Small intestine (tissue), 7 donors: ENCODE measurements around the gene ENOSF1. TPM values are rescaled to one million over a fixed set of nuclear protein-coding genes. Genes with fewer than 3 reads are reported as not detected.

Source experiments
- DNase-seq, 2 donors: peaks; one replicate each; pipeline versions ENCODE4 v3.0.0 to v3.0.0-alpha.2; 2013
- FAIRE-seq: peaks from 2 replicates; lab custom pipeline; 2012; peaks lifted over from hg19 to GRCh38; lab: Jason Lieb, UNC
- H3K27ac ChIP-seq, 3 donors: one replicate each; pipeline ENCODE4 v1.5.1; 2013; ENCODE audit warnings: low read length in 2 of 3, mild to moderate bottlenecking in 2 of 3, control low read depth in 1 of 3, inconsistent platforms in 1 of 3, low read depth in 1 of 3, moderate library complexity in 1 of 3
- H3K27me3 ChIP-seq, 3 donors: one replicate each; pipeline ENCODE4 v1.6.1; 2013; ENCODE audit warnings: low read length in 3 of 3, inconsistent platforms in 1 of 3; ENCODE audit not compliant: control insufficient read depth in 3 of 3, insufficient read depth in 3 of 3
- H3K36me3 ChIP-seq, 3 donors: one replicate each; pipeline ENCODE4 v1.6.1; 2013; ENCODE audit warnings: low read length in 3 of 3, inconsistent platforms in 1 of 3, low read depth in 1 of 3, mild to moderate bottlenecking in 1 of 3, moderate library complexity in 1 of 3; ENCODE audit not compliant: control insufficient read depth in 3 of 3, insufficient read depth in 2 of 3
- H3K4me1 ChIP-seq, 3 donors: one replicate each; pipeline ENCODE4 v1.6.1; 2013; ENCODE audit warnings: low read length in 2 of 3, inconsistent platforms in 1 of 3, low read depth in 1 of 3, mild to moderate bottlenecking in 1 of 3, moderate library complexity in 1 of 3; ENCODE audit not compliant: control insufficient read depth in 3 of 3, insufficient read depth in 2 of 3
- H3K4me3 ChIP-seq, 3 donors: one replicate each; pipeline ENCODE4 v1.5.1; 2013; ENCODE audit warnings: low read length in 3 of 3, control low read depth in 1 of 3, inconsistent platforms in 1 of 3, low read depth in 1 of 3, mild to moderate bottlenecking in 1 of 3, moderate library complexity in 1 of 3
- H3K9me3 ChIP-seq, 2 donors: one replicate each; pipeline ENCODE4 v1.6.1; 2013; ENCODE audit warnings: low read depth in 1 of 2, low read length in 1 of 2; ENCODE audit not compliant: control insufficient read depth in 2 of 2, insufficient read depth in 1 of 2
- WGBS, 3 donors: extraction: QIAGEN DNeasy Blood & Tissue Kit; methylation state at CpG; one replicate each; pipeline ENCODE4 v1.1.7; 2013; 5-methylcytosine and 5-hydroxymethylcytosine counted together
- polyA plus RNA-seq, 4 donors: library from polyadenylated mRNA; stranded (reverse) in 3 of 4; unstranded in 1 of 4; fragments of 200-250 nt in 3 of 4; fragments of 120-200 nt in 1 of 4; gene quantifications; one replicate each; pipeline versions ENCODE4 v1.2.1 to v1.2.3, GENCODE V29; 2013
- donor health status: healthy with polysubstance abuse.
- donor health status: control.
- donor health status: control.
- donor health status: Bipolar disorder and iron deficiency.
- donor health status: healthy.

Gene ENOSF1
- polyA plus RNA-seq, 4 donors = 35.4 to 327 (median 62.5) TPM

- 0% methylated on average over 35 to 42 of the region's 42 CpGs for WGBS, 3 donors
- DNase-seq (peak; percentile 84 to 91), FAIRE-seq (no peak)
- Histone ChIP-seq H3K36me3 (peaks cover 0 to 18% (median 2%) of the 10 kb centered on the region in 3 donors), H3K27ac (peak overlapping the region; percentile 72 to 93 (median 72)), H3K4me3 (peak overlapping the region; percentile 61 to 90 (median 66)), H3K4me1 (peaks cover 0 to 20% (median 0%) of the 10 kb centered on the region in 3 donors), H3K9me3 (peaks cover 0 to 5% of the 10 kb centered on the region in 2 donors), H3K27me3 (no peaks in the 10 kb centered on the region)
These were observed 601 bp downstream of the ENOSF1 start for GRCh38 chr18:711657-712400.

DNA sequence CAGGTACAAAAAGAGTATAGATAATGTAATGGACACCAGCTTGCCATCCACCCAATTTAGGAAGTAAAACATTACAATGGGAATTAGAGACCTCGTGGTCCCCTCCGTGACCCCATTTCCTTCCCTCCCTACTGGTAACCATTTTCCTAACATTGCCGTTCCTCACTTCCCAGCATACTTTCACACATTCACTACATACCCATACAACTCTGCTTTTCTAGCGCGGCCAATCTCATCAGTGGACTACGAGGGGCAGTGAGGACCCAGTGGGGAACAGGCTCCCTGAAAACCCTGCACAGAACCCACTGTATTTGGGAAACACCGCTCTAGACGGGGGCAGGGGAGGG, 1.1 kb downstream of the ENOSF1 start:
- peaks cover 0 to 5% of the 10 kb centered on the region in 2 donors for H3K9me3 ChIP-seq
- WGBS, 3 donors = 5 to 10% (median 9%) methylated on average over 8 of the region's 8 CpGs
- peak overlapping the region; percentile 61 to 90 (median 66) for H3K4me3 ChIP-seq
- H3K27ac ChIP-seq = peak overlapping the region; percentile 72 to 93 (median 72)
- no peaks in the 10 kb centered on the region for H3K27me3 ChIP-seq
- H3K4me1 ChIP-seq = peaks cover 0 to 20% (median 0%) of the 10 kb centered on the region in 3 donors
- DNase-seq = no peak
- no peak for FAIRE-seq
- peaks cover 0 to 21% (median 2%) of the 10 kb centered on the region in 3 donors for H3K36me3 ChIP-seq

DNA sequence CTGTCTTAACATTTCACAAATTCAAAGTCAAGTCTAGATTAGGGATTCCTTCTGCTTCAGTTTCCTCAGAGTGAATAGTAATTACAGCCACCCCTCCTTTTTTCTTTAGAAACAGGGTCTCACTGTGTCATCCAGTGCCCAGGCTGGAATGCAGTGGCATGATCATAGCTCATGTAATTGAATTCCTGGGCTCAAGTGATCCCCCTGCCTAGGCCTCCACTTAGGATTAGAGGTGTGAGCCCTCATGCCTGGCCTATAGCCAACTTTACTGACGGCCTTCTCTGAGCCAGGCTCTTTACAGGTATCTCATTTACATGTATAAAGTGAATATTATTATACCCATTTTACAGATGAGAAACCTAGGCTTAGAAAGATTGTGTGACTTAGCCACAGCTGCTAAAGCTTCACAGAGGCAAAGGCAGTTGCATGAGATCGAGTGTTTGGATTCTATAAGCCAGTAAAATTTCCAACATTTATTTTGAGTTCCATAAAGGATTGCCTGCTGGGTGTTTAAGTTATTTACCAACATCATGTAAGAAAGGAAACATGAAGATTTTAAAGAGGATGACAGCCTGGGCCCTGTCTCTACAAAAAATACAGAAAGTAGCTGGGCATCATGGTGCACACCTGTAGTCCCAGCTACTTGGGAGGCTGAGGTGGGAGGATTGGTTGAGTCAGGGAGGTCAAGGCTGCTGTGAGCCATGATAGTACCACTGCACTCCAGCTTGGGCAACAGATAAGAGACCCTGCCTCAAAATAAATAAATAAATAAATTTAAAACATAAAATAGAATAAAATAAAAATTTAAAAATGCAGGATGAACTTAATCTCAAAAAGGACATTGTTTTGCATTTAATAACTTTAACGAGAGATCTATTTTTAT, 1.8 kb downstream of the ENOSF1 start:
- H3K9me3 ChIP-seq = peaks cover 0 to 5% of the 10 kb centered on the region in 2 donors
- peak overlapping the region in 1 of 3 donors; percentile 93 for H3K27ac ChIP-seq
- FAIRE-seq (no peak), DNase-seq (peak in 1 of 2 donors; percentile 60)
- H3K4me3 ChIP-seq = peak overlapping the region in 1 of 3 donors; percentile 90
- 57 to 73% (median 73%) methylated on average over 3 of the region's 3 CpGs for WGBS, 3 donors
- H3K4me1 ChIP-seq = peaks cover 0 to 23% (median 0%) of the 10 kb centered on the region in 3 donors
- no peaks in the 10 kb centered on the region for H3K27me3 ChIP-seq
- H3K36me3 ChIP-seq = peaks cover 0 to 25% (median 2%) of the 10 kb centered on the region in 3 donors

- Histone ChIP-seq H3K36me3 (peaks cover 2 to 32% (median 4%) of the 10 kb centered on the region in 3 donors), H3K9me3 (peaks cover 0 to 5% of the 10 kb centered on the region in 2 donors), H3K4me3 (no peak overlapping the region), H3K27me3 (no peaks in the 10 kb centered on the region), H3K27ac (peak overlapping the region in 1 of 3 donors; percentile 93), H3K4me1 (peaks cover 0 to 25% (median 0%) of the 10 kb centered on the region in 3 donors)
- FAIRE-seq (no peak), DNase-seq (peak; percentile 55 to 68)
- WGBS, 3 donors = 14 to 58% (median 38%) methylated on average over 1 of the region's 1 CpG
These were observed 2.7 kb downstream of the ENOSF1 start for GRCh38 chr18:709771-710170.

DNA sequence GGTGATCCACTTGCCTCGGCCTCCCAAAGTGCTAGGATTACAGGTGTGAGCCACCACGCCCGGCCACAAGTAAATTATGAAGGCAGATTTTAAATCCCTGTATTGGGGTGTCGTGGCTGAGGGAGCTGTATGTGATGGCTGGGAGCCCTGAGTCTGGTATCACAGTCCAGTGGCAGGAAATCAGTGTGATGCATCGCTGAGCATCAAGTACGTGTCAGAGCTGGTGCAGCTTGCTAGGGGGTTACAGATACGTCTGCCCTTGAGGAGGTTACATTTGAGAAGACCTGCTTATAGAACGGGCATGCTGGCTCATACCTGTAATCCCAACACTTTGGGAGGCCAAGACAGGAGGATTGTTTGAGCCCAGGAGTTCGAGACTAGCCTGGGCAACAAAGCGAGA, 4.3 kb downstream of the ENOSF1 start:
- FAIRE-seq = no peak
- no peak for DNase-seq
- 87 to 94% (median 94%) methylated on average over 10 of the region's 10 CpGs for WGBS, 3 donors
- peaks cover 0 to 40% (median 0%) of the 10 kb centered on the region in 3 donors for H3K4me1 ChIP-seq
- no peaks in the 10 kb centered on the region for H3K27me3 ChIP-seq
- peaks cover 0 to 5% of the 10 kb centered on the region in 2 donors for H3K9me3 ChIP-seq
- H3K36me3 ChIP-seq = peaks cover 2 to 40% (median 4%) of the 10 kb centered on the region in 3 donors
- no peak overlapping the region for H3K4me3 ChIP-seq
- H3K27ac ChIP-seq = no peak overlapping the region

- FAIRE-seq = no peak
- 90 to 96% (median 95%) methylated on average over 8 of the region's 8 CpGs for WGBS, 3 donors
- peaks cover 0 to 51% (median 0%) of the 10 kb centered on the region in 3 donors for H3K4me1 ChIP-seq
- DNase-seq = no peak
- H3K27ac ChIP-seq = no peak overlapping the region
- peaks cover 2 to 50% (median 4%) of the 10 kb centered on the region in 3 donors for H3K36me3 ChIP-seq
- H3K27me3 ChIP-seq = no peaks in the 10 kb centered on the region
- H3K9me3 ChIP-seq = no peaks in the 10 kb centered on the region
- H3K4me3 ChIP-seq = no peak overlapping the region
These were observed 6.0 kb downstream of the ENOSF1 start for GRCh38 chr18:706405-706804.

DNA sequence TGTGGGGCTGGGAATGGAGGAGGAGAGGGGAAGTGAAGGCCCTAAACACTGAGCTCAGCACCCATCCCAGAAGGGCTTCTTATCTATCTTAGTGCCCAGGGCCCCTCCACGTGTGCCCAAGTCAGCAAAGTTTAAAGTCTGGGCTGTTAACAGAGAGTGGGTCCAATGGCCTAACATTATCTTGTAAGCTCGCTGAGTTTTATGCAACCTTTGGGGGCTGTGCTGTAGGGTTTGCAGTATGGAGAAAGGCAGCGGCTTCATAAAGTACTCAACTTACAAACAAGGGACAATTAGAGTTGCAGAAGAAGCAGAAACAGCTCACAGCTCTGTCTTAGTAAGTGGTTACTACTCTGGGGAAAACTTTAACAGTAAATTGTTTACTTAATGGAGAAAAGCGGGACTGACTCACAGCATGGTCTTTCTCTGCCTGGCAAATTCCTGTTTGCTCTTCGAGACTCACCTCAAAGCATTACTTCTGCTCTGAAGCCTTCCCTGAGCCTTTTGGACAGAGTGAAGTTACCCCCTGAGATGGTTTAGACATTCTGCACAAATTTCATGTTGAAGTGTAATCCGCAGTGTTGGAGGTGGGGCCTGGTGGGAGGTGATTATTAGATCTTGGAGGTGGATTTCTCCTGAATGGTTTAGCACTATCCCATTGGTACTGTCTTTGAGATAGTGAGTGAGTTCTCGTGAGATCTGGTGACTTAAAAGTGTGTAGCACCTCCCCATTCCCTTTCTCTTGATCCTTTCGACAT, 9.0 kb downstream of the ENOSF1 start:
- no peak for FAIRE-seq
- WGBS, 3 donors = 66 to 76% (median 75%) methylated on average over 8 of the region's 8 CpGs
- Histone ChIP-seq H3K27me3 (no peaks in the 10 kb centered on the region), H3K4me3 (peak overlapping the region in 1 of 3 donors; percentile 1), H3K4me1 (peaks cover 0 to 45% (median 0%) of the 10 kb centered on the region in 3 donors), H3K9me3 (no peaks in the 10 kb centered on the region), H3K36me3 (peaks cover 2 to 53% (median 4%) of the 10 kb centered on the region in 3 donors), H3K27ac (peak overlapping the region in 2 of 3 donors; percentile 69 to 90)
- peak in 1 of 2 donors; percentile 88 for DNase-seq
